NCI-H2196 (cell line): Measurements from ENCODE around the gene SEPTIN11.

Experiments used
- DNase-seq: peaks from one replicate; lab custom pipeline; 2025; ENCODE audit not compliant: unreplicated experiment; lab: John Stamatoyannopoulos, UW

The SEPTIN11 gene

DNA sequence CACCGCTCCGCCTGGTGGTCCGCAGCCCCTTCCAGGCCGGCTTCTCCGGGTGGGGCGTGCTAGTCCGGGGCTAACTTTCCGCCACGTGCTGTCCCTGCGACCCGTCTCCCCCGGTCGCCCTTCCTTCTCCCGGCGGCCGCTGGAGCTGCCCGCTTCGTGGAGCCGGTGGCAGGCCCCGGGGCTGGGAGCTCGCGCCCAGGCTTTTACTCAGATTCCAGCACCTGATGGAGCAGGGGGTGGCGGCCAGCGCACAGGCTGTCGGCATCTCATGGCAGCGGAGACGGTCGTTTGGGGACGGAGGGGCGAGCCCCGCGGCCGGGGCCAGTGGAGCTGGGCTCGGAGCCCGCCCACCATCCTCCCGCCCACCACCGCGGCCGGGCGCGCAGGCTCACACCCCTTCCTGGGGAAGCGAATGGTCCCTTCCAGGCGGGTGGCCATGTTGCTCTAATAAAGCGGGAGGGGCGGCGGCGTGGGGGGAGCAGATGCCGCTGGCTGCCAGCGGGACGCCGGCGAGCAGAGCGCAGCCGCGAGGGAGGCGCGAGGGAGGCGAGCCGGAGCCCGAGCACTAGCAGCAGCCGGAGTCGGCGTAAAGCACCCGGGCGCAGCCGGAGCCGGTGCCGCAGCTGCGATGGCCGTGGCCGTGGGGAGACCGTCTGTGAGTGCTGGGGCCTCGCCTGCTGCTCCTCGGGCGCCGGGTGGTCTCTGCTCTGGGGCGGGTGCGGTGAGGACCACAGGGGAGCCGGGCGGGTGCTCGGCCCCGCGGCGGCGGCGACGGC lies at the start of gene SEPTIN11:
Gene SEPTIN11, plus strand, starts transcription at position 477 of the 776 bp plus-strand sequence. Its CDS starts 152 bp downstream, at position 629.
- peak; percentile 76 for DNase-seq

GRCh38 chr4:76902233-76902890 lies 47.2 kb upstream of the SEPTIN11 start:
- DNase-seq = no peak

GRCh38 chr4:76904646-76905190 lies 44.8 kb upstream of the SEPTIN11 start:
- no peak for DNase-seq

- no peak for DNase-seq
These were observed 44.0 kb upstream of the SEPTIN11 start for GRCh38 chr4:76905521-76905920.

DNA sequence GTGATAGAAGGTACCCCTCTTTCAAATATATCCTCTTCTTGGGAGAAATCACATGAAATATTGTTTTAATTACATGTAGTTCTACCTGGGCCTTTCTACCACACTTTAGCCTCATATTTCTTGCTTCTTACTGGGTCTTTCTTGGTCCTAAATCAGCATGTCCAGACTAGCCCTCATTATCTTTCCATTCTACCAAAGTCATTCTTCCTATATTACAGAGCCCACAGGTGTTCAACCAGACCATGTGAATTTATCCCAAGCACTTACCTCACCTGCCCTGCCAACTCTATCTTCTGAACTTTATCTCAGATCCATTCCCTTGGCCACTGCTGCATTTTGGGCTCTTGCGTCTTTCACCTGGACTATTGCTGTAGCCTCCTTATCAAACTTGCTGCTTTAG lies 39.8 kb upstream of the SEPTIN11 start:
- DNase-seq = no peak

GRCh38 chr4:76920715-76921114 lies 28.8 kb upstream of the SEPTIN11 start:
- no peak for DNase-seq

DNA sequence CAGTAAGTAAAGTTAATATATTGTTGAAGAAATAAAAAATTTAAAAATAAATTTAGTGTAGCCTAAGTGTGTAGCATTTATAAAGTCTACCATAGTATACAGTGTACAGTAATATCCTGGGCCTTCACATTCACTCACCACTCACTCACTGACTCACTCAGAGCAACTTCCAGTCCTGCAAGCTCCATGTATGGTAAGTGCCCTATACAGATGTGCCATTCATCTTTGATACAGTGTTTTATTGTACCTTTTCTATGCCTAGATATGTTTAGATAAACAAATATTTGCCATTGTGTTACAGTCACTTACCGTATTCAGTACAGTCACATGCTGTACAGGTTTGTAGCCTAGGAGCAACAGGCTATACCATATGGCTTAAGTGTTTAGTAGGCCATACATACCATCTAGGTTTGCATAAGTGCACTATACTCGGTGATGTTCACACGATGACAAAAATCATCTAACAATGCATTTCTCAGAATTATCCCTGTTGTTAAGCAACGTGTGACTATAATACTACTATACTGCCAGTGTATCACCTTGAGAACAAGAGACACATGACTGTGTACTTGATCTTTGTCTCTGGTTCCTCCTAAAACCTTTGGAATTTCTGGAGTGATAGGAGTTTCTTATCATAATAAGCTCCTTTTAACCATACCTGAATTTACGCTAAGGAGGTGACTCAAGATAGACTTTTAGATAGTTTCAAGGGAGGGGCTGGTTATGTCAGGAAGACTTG lies 25.8 kb upstream of the SEPTIN11 start:
- no peak for DNase-seq

- DNase-seq = no peak
These were observed 22.7 kb upstream of the SEPTIN11 start for GRCh38 chr4:76926841-76927240.

DNA sequence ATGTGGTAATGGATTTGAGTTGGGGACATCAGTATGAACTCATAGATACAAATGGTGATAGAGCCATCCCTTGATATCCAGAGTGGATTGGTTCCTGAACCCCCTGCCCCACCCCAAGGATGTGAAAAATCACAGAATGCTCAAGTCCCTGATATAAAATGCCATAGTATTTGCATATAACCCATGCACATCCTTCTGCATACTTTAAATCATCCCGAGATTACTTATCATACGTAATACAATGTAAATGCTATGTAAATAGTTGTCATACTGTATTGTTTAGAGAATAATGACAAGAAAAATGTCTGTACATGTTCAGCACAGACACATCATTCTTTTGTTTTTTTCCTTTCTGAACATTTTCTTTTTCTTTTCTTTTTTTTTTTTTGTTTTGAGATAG lies 18.9 kb upstream of the SEPTIN11 start:
- no peak for DNase-seq

DNA sequence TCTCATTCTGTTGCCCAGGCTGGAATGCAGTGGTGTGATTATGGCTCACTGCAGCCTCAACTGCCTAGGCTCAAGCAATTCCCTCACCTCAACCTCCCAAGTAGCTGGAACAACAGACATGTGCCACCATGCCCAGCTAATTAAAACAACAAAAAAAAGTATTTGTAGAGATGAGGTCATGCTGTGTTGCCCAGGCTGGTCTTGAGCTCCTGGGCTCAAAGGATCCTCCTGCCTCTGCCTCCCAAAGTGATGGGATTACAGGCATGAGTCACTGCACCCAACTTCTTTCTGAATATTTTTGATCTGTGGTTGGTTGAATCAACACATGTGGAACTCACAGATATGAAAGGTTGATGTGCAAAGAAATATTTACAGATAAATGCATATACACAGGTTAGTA lies 18.5 kb upstream of the SEPTIN11 start:
- DNase-seq = no peak

DNA sequence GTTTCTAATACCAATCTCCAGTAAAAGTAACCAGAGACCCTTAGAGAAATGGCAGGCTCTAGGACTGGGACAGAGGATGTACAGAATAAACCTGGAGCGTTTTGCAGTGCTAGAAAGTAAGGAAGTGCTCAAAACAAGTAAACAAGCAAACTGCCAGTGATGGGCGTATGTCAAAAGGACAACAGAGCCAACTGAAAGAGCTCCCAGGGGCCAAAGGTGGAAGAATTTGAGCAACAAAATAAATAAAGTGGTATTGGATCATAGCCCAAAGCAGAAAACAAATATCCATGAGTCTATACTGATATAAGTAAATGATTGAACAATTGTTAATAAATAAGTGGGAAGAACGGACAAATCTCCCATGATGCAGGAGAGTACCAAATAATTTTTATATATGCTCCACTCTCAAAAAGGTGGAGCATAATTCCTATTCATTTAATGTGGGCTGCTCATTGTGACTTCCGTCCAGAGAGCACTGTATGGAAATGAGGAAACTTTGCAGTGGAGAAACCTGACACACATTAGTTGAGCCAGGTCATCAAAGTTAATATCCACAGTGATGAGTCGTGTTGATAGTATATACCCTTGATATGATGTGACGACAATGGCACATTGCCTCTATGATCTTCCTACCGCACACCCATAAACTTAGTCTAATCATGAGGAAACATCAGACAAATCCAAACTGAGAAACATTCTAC lies 17.8 kb upstream of the SEPTIN11 start:
- DNase-seq = no peak

DNA sequence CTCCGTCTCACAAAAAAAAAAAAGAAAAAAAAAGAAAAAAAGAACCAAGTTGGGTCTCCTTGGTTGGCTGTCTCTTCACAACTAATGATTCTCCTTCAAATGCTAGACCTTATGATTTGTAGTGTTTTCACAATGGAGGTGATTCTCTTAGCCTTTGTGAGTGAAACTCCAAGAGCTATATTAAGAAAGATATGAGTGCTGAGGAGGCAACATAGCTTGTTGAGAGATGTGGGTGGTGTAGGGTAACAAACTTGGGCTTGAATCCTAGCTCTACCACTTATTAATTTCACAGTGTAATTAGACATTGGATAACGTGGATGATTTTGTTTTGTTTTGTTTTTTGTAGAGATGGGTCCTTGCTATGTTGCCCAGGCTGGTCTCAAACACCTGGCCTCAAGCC lies 10.4 kb upstream of the SEPTIN11 start:
- DNase-seq = no peak

DNA sequence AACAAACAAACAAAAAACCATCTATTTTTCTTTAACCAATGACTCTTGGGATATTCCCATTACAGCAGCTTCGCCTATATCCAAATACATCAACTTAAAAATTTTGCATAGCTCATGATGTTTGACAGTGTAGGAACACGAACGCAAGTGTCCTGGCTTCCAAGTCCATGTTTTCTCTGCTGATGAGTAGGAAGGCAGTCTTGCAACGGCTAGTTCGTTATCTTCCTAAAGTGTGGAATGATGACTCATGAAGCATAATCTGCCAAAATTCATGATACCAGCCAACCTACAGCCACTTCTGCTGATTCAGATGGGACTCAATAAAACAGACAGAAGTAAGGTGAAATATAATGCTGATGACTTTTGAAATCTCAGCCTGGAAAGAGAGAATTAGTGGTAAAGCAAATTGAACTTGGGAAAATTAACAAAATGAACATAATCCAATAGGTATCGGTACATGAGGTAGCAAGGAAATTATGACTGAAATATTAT lies 6.4 kb upstream of the SEPTIN11 start:
- no peak for DNase-seq

GRCh38 chr4:76943790-76944189 lies 5.8 kb upstream of the SEPTIN11 start:
- no peak for DNase-seq

GRCh38 chr4:76947369-76947768 lies 2.2 kb upstream of the SEPTIN11 start:
- no peak for DNase-seq

DNA sequence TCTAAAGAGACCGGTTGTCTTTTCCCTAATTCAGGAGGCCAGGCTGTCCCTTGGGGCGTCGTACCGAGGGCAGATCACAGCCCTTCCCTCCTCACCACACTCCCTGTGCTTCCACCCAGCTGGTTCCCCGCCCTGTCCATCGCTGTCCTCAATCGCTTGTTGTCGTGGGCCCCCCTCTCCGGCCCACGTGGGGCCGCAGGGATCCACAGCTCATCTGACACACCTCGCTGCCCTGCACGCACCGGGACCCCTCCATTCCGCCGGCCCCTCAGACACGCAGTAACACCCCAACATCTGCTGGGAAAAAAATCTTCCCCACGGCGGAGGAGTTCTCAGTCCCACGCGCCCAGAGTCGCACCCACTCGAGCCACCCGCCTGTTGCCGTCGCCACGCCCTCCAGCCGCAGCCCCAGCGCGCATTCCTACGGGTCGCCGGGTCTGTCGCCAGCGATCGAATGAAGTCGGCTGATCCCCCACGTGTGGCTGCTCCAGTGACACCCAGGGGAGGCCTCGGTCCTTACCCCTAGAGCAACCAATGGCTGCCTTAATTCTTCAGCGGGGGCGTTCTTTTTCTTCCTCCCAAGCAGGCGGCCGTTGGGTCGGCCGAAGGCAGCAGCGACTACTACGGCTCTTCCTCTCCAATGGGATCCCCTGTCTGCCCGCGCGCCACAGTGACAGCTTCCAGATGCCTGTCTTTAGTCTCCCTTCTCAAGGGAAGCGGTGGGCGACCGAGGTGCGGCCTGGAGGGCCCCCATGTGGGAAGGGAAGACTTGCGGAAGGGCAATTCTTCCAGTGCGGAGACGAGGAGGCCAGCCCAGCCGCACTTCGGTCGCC lies 893 bp upstream of the SEPTIN11 start:
- no peak for DNase-seq

DNA sequence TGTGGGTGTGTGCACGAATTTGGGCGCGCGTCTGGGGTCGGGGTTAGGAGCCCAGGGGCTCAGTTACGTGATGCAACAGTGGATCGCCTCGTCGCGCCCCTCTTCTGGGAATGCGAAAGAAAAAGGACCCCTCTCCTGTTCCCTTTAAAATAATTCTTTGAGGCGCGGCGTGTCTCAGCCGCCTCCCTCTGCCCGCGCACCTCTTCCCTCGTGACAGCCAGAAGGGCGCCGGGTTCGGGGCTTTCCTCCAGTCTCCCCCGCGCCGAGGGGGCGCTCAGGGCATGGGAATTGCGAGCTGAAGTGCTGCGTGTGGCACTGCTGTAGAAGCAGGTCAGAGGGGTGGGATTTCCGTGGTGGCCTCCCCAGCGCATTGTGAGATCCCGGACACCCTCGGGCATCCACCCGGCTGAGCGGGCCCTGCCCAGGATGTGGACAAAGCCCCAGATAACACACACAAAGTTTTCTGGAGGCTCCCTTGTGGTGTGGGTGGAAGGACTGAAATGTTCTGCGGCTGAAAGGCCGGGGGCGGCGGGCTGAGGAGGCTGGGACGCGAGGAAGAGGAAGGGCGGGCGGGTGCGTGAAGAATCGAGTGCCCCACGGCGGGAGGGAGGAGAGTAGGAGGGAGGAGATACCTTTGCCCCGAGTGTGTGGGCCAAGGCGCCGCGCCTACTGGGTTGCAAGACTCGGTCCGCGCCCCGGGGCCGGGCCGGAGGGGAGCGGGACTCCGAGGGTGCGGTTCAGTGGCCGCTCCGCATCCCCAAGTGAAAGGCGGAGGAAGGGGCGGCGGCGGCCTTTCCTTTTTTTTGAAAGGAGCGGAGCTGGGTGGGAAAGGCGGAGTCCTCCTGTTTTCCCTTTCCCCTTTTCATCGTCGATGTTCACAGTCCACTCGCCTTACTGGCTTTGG lies 752 bp downstream of the SEPTIN11 start:
- DNase-seq = no peak

DNA sequence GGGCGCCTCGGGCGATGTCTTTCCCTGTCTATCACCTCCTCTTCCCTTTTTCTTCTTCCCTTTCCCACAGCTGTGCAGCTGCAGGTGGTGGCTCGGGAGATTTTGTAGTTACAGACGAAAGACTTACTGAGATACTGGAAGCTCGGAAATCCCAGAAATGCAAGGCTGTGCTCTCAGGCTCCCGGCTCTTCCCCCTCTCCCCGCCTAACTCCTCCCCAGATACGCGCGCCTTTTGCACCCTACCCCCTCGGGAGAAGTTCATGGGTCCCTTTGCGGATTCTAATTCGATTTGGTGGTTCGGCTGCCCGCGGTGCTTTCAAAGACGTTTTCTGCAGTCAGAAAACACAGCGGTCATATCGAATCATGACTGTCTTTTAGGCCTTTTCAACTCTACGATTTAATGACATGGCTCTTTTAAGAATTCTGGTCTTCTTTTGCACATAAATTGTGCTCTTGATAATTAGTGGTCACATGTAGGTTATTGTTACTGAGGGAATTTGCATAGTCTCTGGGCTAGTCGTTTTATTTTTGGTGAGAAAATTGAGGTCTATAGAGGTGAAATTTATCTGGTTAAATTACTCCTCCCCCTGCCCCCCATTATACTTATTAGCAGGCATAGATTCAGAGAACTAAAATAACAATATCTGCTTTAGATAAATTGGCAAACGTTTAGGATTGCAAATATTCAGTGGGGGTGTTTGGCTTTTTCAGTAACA lies 1.6 kb downstream of the SEPTIN11 start:
- DNase-seq = no peak
